GM19452 (cell line): ENCODE data around the gene CLDN20.
A peak's percentile ranks its signal among the peaks of the same experiment; 100 is the strongest.
"Not testable (repeated sequence)": the region's sequence is repeated elsewhere in the genome, so short reads cannot be mapped to it uniquely, and the experiment has no call there.

Source experiments
- ATAC-seq: cut with Tn5 transposase; IDR thresholded peaks from one replicate; pipeline ENCODE4 v1.9.1; 2021; ENCODE audit not compliant: unreplicated experiment

Gene CLDN20

DNA sequence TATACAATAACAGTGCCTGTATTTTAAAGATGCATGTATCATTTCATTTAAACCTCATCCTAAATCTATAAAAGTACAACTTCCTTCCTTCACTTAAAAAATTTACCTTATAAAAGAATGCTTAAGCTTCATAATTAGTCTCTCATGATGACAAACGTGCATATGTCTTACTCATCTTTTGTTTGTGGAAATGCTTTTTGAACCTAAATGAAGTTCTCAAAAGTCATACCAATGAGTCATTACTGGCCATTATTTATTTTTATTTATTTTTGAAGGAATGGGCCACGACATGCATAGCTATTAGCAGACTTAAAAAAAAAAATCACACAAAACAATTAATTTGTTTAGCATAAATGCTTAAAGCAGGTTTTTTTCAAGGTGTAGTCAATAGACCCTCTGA is 46.8 kb downstream of the CLDN20 start:
- no peak for ATAC-seq

- no peak for ATAC-seq
Measured at GRCh38 chr6:155311086-155311485, 47.3 kb downstream of the CLDN20 start.

- ATAC-seq, result no peak
Measured at GRCh38 chr6:155311583-155311982, 47.8 kb downstream of the CLDN20 start.

DNA sequence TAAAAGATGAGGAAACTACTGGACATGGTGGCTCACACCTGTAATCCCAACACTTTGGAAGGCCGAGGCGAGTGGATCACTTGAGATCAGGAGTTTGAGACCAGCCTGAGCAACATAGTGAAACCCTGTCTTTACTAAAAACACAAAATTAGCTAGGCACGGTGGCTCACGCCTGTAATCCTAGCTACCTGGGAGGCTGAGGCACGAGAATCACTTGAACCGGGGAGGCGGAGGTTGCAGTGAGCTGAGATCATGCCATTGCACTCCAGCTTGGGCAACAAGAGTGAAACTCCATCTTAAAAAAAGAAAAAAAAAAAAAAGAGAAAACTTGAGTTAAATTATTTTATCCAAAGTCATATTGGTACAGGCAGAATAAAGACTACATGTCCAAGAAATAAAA is 49.1 kb downstream of the CLDN20 start:
- not testable (repeated sequence) for ATAC-seq

DNA sequence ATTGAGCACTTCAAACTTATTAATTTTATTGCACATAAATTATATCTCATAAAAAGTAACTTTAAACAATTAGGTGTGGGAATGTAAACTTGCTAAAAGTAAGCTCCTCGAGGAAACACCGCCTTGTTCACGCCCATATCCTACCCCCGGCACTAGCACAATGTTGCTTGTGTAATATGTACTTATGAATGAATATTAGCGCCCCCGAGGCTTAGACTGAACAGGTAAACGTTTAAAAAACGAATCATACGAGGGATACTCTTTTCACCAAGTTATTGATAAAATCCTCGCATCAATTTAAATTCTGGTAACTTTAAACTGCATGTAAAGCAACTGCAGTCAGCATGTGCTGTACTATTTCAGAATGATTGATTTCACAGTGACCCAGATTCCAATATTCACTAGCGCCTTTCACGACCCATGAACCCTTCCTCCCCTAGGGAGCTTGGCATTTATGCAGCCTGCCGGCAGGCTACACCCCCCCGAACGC is 49.8 kb downstream of the CLDN20 start:
- peak; percentile 8 for ATAC-seq

DNA sequence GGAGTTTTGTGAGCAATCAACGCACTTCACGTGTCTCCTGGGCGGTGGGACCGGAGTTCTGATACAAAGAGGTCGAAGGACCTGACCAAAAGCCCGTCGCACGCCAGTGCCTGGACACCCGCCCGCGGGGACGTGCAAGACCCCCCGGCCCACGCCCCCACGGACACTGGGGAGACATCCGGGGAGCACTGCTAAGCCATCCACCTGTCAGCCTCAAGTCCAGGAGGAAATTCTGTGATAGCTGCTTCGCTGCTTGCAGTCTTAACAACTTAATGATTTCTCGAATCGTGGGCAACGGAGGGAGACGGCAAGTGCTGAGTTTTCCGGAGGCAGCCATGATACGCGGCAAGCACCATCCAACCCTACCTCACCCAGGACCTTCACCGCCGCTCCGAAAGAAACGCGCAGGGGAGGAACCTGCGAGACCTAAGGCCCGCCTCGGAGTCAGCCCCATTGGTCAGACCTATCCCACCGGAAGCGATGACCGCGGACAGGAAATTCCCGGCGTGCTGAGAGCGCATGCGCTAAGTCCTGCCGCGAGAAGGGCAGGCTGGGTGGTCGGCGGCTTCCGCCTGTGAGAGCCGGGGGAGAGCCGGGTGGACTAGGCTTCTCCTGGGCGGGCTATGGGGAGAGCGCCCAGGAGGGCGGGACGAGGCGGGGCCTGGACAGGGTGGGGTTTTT is 50.4 kb downstream of the CLDN20 start, which contains the start of gene TFB1M:
Gene TFB1M, minus strand, starts transcription at position 393 of the 681 bp plus-strand sequence. Its CDS starts 56 bp downstream, at position 337.
- ATAC-seq, result peak; percentile 96

DNA sequence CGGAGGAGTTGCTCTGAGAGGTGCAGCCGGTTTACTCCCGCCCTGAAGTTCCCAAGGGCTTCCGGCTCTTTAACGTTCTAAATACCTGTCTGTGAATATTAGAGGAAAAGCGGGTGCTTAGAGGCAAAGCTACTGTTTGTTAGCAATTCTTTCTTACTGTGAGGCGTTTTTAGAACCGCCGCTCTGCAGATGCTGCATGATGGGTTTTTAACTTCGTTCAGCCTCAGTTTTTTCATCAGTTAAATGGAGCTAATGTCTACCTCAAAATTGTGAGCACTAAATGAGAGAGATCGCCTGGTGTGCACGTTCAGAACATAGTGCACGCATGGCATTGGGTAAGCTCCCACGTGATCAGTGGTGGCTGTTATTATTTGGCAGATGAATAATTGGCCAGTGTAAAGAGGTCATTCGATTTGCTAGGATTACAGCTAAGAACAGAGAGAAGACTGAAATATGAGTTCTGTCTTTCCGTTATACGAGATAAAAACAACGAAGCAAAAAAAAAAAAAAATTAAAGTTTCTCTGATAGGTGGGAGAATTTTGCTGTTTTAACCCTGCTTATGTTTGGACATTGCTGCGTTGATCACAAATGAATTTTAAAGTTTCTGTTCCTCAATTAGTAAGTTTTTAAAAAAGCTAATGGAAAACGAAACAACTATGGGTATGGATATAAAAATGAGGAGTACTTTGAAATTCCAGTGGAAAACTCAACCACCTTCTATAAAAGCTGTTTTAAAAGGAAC is 51.1 kb downstream of the CLDN20 start:
- ATAC-seq, result peak; percentile 52

GRCh38 chr6:155315516-155315871 is 51.7 kb downstream of the CLDN20 start:
- ATAC-seq, result no peak

GRCh38 chr6:155316419-155316818 is 52.6 kb downstream of the CLDN20 start:
- ATAC-seq, result no peak

DNA sequence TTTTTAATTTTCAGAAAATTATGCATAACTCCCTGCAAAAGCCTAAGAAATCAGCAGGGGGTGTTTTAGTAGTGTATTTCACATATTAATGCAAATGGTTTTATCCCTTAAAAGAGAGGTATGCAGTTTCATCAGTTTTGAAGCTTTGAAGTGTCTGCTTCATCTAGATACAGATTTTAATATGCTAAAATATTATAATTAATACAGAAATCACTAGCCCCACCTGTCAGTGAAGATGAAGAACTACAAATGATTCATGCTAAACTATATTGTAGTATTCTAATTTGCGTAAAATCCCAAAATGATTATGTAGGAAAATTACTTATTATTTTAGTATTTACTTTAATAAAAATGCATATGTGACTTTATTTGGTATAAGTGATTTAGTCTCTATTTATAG is 53.4 kb downstream of the CLDN20 start:
- no peak for ATAC-seq

- ATAC-seq, result no peak
Measured at GRCh38 chr6:155319902-155320301, 56.1 kb downstream of the CLDN20 start.

GRCh38 chr6:155324172-155324571 is 60.4 kb downstream of the CLDN20 start:
- ATAC-seq, result no peak

DNA sequence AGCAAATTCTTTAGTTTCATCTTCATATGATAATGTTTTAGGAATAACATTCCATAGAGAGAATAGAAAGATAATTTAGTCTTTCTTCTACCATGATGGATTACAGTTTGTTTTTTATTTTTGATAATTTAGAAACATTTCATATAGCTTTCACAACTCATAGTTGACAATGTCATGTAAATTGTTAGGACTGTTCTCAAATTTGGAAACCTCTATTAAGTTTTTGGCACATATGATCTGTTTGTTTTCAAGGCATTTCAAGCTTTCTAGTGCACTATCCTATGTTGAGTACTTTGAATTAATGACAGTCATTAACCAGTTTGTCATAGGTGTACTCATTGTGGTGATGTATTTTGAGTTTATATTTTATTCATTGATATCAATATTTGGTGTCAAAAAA is 61.2 kb downstream of the CLDN20 start:
- no peak for ATAC-seq

DNA sequence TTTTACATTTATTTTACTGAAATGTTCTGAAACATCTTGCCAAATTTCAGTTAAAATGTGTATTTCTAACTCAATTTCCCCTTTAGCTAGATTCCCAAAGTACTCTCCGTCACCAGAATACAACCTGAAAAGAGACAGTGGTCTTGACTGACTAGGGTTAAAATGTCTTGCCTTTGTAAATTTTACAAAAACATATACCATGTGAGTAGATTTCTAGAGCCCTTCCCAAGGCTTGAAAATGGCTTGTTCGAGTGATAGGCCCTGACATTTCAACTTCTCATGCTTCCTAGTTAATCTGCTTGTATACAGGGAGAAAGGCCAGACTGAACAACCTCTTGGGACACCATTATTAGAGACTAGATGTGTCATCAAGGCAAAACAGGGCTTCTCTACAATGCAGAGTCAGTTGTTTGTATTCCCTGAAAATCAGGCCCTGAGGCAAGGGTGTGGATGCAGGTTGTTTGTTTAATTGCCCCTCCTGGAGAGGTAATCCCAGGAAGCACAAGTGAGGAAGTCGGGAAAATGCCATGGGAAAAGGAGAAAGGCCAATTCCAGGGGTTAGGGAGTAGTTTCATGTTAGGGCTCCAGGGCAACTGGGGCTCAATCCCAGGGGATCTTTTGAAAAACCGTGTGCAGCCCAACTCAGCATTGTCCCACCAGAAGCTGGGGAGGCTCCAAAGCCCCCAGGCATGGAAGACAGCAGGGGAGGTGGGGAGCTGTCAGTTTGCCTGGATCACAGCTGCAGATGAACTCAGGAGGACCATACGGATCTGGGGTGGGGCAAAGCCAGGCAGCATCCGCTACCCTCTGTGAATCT is 62.1 kb downstream of the CLDN20 start:
- no peak for ATAC-seq
